Right lobe of liver (tissue), 6 donors: ENCODE measurements around the gene FOXP4. TPM values are rescaled to one million over a fixed set of nuclear protein-coding genes. Genes with fewer than 3 reads are reported as not detected.
A peak's percentile ranks its signal among the peaks of the same experiment; 100 is the strongest.

ENCODE experiments used
- ATAC-seq, 4 donors: fragments of 200-7000 bp; cut with Tn5 transposase; one replicate each; pipeline ENCODE4 v1.9.1; 2020; ENCODE audit warnings: mild to moderate bottlenecking in 4 of 4, moderate library complexity in 4 of 4
- DNase-seq, 3 donors: peaks; one replicate each; pipeline ENCODE4 v3.0.0-alpha.2; 2020
- H3K27ac ChIP-seq, 3 donors: fragments of 200-600 bp; one replicate each; pipeline ENCODE4 v1.8.0; 2022
- H3K27me3 ChIP-seq, 2 donors: fragments of 200-600 bp; one replicate each; pipeline ENCODE4 v1.8.0; 2022
- H3K36me3 ChIP-seq, 4 donors: fragments of 200-600 bp; sonication (generic) in 1 of 4; one replicate each; pipeline versions ENCODE4 v1.5.1 to v1.8.0; 2017 to 2022; ENCODE audit warnings: control low read depth in 1 of 4
- H3K4me1 ChIP-seq, 4 donors: fragments of 200-600 bp; sonication (generic) in 1 of 4; one replicate each; pipeline versions ENCODE4 v1.5.1 to v1.8.0; 2017 to 2022; ENCODE audit warnings: control low read depth in 1 of 4
- H3K4me3 ChIP-seq, 3 donors: fragments of 200-600 bp; one replicate each; pipeline ENCODE4 v1.8.0; 2022
- H3K9me3 ChIP-seq, 4 donors: fragments of 200-600 bp; sonication (generic) in 1 of 4; one replicate each; pipeline versions ENCODE4 v1.5.1 to v1.8.0; 2017 to 2022; ENCODE audit warnings: control low read depth in 1 of 4
- POLR2A ChIP-seq: fragments of 450-650 bp; IDR thresholded peaks from one replicate; pipeline ENCODE4 v1.6.1; 2017; ENCODE audit warnings: antibody characterized with exemption, mild to moderate bottlenecking
- WGBS: methylation state at CpG from one replicate; pipeline ENCODE4 v1.1.6; 2018; ENCODE audit warnings: low coverage, low lambda C conversion rate; ENCODE audit not compliant: insufficient coverage; ENCODE audit errors: missing lambda C conversion rate; 5-methylcytosine and 5-hydroxymethylcytosine counted together
- intact Hi-C, 2 donors: fragments of 100-400 bp; cut with DNase I; formaldehyde crosslinking; loops; one replicate each; pipeline versions ENCODE4 v1.11.2 to v1.14.1; 2022
- total RNA-seq, 6 experiments: library from RNA; depleted of rRNA in 2 of 6; stranded (reverse); fragments of >200 nt in 2 of 6; fragmentation: NEBNext Ultra II Directional in 3 of 6; extraction: Animal tissue kit (Norgen Biotek cat#: 25700) in 3 of 6; gene quantifications; one replicate each; pipeline versions ENCODE4 v1.1.0 to v1.2.4, GENCODE V29; 2016 to 2023
- TF ChIP-seq, protein P1 (sequence below), 4 donors: fragments of 200-600 bp in 3 of 4; fragments of 450-650 bp in 1 of 4; IDR thresholded peaks; one replicate each; pipeline versions ENCODE4 v1.5.1 to v1.8.0; 2016 to 2022; ENCODE audit warnings: antibody characterized with exemption in 4 of 4, mild to moderate bottlenecking in 2 of 4
- donor health status: DM: no; HTN: yes; CAD: no.
- donor health status: DM: no; HTN: no; CAD: no.
- donor health status: DM: no; HTN: no; CAD: no.
- donor health status: DM: no; HTN: yes; CAD: no.
- donor health status: DM: no; HTN: yes; CAD: no.

Gene FOXP4
- total RNA-seq, 6 experiments from 2014 or later: 12.6 to 19.2 (median 14.9) TPM

DNA sequence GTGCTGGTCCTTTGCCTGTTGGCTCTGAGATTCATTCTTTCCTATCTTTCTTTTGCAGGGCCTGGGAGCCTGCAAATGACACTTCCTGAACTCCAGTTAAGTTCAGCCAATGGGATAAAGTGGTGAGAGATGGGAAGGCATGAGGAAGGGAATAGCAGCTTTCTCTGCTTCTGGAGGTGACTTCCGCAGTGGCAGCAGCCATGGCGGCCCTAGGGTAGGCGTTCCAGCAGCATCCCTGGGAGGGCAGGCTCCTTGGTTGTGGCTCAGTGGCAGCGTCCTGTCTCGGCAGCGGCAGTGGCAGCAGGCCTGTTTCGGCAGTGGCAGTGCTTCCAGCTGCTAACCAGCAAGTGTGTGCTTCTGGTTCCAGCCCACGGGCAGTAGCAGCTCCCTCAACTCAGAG is 84.8 kb downstream of the FOXP4 start:
- WGBS: 89% methylated on average over 8 of the region's 8 CpGs
- Histone ChIP-seq H3K36me3 (no peaks in the 10 kb centered on the region), H3K4me1 (no peaks in the 10 kb centered on the region), H3K27ac (no peak overlapping the region), H3K9me3 (no peaks in the 10 kb centered on the region), H3K4me3 (no peak overlapping the region), H3K27me3 (no peaks in the 10 kb centered on the region)
- DNase-seq (no peak), ATAC-seq (no peak)
- intact Hi-C loops: no loop called here
- TF ChIP-seq POLR2A: no peak
- TF ChIP-seq, protein P1, sequence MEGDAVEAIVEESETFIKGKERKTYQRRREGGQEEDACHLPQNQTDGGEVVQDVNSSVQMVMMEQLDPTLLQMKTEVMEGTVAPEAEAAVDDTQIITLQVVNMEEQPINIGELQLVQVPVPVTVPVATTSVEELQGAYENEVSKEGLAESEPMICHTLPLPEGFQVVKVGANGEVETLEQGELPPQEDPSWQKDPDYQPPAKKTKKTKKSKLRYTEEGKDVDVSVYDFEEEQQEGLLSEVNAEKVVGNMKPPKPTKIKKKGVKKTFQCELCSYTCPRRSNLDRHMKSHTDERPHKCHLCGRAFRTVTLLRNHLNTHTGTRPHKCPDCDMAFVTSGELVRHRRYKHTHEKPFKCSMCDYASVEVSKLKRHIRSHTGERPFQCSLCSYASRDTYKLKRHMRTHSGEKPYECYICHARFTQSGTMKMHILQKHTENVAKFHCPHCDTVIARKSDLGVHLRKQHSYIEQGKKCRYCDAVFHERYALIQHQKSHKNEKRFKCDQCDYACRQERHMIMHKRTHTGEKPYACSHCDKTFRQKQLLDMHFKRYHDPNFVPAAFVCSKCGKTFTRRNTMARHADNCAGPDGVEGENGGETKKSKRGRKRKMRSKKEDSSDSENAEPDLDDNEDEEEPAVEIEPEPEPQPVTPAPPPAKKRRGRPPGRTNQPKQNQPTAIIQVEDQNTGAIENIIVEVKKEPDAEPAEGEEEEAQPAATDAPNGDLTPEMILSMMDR (IDR thresholded peaks at IDR 0.05): no peak

DNA sequence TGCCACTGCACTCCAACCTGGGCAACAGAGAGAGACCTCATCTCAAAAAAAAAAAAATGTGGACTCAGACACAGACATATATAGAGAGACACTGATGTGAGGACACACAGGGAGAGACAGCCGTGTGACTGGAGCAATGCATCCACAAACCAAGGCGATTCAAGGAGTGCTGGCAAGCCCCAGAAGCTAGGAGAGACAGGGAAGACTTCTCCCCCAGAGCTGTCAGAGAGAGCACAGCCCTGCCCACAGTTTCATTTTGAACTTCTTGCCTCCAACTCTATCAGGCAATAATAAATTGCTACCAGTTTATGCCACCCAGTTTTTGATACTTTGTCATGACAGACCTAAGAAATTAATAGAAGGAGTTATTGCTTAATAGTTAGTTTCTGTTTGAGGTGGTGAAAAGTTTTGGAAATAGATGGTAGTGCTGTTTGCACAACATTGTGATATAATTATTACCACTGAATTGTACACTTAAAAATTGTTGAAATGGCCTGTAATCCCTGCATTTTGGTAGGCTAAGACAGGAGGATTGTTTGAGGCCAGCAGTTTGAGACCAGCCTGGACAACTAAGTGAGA is 87.0 kb downstream of the FOXP4 start:
- Histone ChIP-seq H3K27ac (no peak overlapping the region), H3K4me1 (peaks cover 0 to 3% (median 1%) of the 10 kb centered on the region in 4 donors), H3K27me3 (peaks cover 0 to 7% of the 10 kb centered on the region in 2 donors), H3K36me3 (no peaks in the 10 kb centered on the region), H3K4me3 (no peak overlapping the region), H3K9me3 (no peaks in the 10 kb centered on the region)
- TF ChIP-seq POLR2A: no peak
- TF ChIP-seq, protein P1 (IDR thresholded peaks at IDR 0.05): no peak
- 63% methylated on average over 2 of the region's 2 CpGs for WGBS
- DNase-seq (no peak), ATAC-seq (no peak)
- intact Hi-C loops: no loop called here

DNA sequence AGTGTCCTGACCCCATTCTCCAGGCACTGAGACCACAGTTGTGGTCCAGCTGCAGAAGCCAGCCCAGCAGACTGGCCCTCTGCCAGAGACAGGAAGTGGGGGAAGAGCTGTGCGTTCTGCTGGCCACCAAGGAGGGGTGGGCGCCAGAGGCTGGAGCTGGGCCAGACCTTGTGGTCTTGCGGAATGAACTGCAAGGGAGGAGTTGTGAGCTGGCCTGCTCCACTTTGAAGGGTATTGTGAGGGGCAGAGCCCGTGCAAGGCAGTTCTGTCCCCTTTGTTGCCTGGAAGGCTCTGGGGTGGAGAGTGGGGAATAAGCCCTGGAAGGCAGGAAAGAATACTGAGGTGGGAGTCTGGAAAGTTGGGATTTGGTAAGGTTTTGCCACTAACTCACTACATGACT is 88.5 kb downstream of the FOXP4 start:
- Histone ChIP-seq H3K9me3 (no peaks in the 10 kb centered on the region), H3K36me3 (no peaks in the 10 kb centered on the region), H3K27ac (no peak overlapping the region), H3K4me3 (no peak overlapping the region), H3K27me3 (peaks cover 0 to 7% of the 10 kb centered on the region in 2 donors), H3K4me1 (peaks cover 0 to 9% (median 4%) of the 10 kb centered on the region in 4 donors)
- WGBS: 56% methylated on average over 2 of the region's 4 CpGs
- intact Hi-C loops: no loop called here
- peak in 2 of 3 donors; percentile 18 to 46 for DNase-seq
- no peak for ATAC-seq
- no peak for TF ChIP-seq POLR2A
- TF ChIP-seq, protein P1 (IDR thresholded peaks at IDR 0.05): no peak

- Histone ChIP-seq H3K36me3 (no peaks in the 10 kb centered on the region), H3K9me3 (no peaks in the 10 kb centered on the region), H3K27ac (no peak overlapping the region), H3K4me1 (peaks cover 0 to 9% (median 4%) of the 10 kb centered on the region in 4 donors), H3K4me3 (no peak overlapping the region), H3K27me3 (peaks cover 0 to 7% of the 10 kb centered on the region in 2 donors)
- intact Hi-C loops: no loop called here
- TF ChIP-seq POLR2A: no peak
- TF ChIP-seq, protein P1 (IDR thresholded peaks at IDR 0.05): no peak
- ATAC-seq (no peak), DNase-seq (peak in 2 of 3 donors; percentile 3 to 19)
- WGBS: 58% methylated on average over 3 of the region's 6 CpGs
Observed at GRCh38 chr6:41635365-41635764, 89.2 kb downstream of the FOXP4 start.
